K562 (cell line): ENCODE data around the gene FGF9.

Experiments used
- CEBPB ChIP-seq: fragments of 450-650 bp; IDR thresholded peaks from 2 replicates; pipeline ENCODE4 v1.6.1; 2016; ENCODE audit warnings: missing genetic modification characterization, missing compliant biosample characterization
- CSDE1 ChIP-seq, 2 experiments: fragments of 450-650 bp; IDR thresholded peaks; 2 replicates each; pipeline ENCODE4 v1.6.1; 2016; ENCODE audit warnings: mild to moderate bottlenecking in 1 of 2
- KLF10 ChIP-seq: fragments of 250-450 bp; sonication (Bioruptor Pico); IDR thresholded peaks from 2 replicates; pipeline ENCODE4 v1.6.1; 2021; ENCODE audit warnings: matching md5 sums
- MAFF ChIP-seq: IDR thresholded peaks from 2 replicates; pipeline ENCODE4 v1.6.1; 2012; ENCODE audit warnings: low read length, improper control_type of control experiment
- POLR2A ChIP-seq: fragments of 450-650 bp; conservative IDR thresholded peaks from 2 replicates; pipeline ENCODE4 v1.6.1; 2016
- YBX1 ChIP-seq: fragments of 450-650 bp; IDR thresholded peaks from 2 replicates; pipeline ENCODE4 v1.7.1; 2016; ENCODE audit warnings: mild to moderate bottlenecking
- ZBED1 ChIP-seq: IDR thresholded peaks from 2 replicates; pipeline ENCODE4 v1.6.1; 2014
- ZNF79 ChIP-seq: fragments of 250-450 bp; sonication (Bioruptor Pico); IDR thresholded peaks from 2 replicates; pipeline ENCODE4 v1.4.0; 2020; ENCODE audit warnings: low read depth, mild to moderate bottlenecking, moderate library complexity
- TF ChIP-seq, protein P1 (sequence below), 2 experiments: fragments of 450-650 bp; formaldehyde crosslinking in 1 of 2; IDR thresholded peaks; 2 replicates each; pipeline versions ENCODE4 v1.4.0 to v1.6.1; 2014 to 2020; ENCODE audit warnings: mild to moderate bottlenecking in 2 of 2, borderline replicate concordance in 1 of 2, low read depth in 1 of 2

DNA sequence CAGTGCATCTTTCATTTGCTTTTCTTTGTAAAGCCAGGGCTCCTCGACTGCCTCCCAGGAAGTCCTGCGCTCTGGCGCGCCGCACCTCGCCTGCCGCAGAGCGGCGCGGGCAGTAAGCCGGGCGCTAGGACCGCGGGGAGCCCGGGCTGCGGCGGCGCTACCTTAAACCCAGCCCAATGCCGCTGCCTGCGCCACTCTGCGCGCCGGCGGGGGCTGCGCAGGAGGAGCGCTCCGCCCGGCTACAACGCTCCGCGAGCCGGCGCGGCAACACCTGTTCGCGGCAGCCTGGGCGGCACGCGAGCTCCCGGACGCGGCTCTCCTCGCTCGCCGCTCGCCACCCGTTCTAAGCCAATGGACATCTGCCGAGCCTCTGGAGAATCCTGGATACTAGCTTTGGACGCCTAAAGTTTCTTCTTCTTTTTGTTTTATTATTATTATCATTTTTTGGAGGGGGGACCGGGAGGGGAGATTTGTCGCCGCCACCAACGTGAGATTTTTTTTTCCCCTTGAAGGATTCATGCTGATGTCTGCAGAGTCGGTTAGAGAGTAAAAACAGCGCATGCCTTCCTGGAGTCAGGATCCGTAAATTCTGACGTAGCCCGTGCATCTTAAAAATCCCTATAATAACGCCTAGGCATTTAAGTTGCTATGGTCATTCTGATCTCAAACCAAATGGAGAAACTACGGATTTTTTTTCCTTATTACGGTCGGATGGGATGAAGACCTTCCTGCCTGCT is at the start of gene FGF9:
- TF ChIP-seq YBX1: no peak
- TF ChIP-seq KLF10 (CRISPR knock-in tag): no peak
- TF ChIP-seq POLR2A: no peak
- TF ChIP-seq CEBPB (tag): no peak
- TF ChIP-seq CSDE1 (IDR thresholded peaks at IDR 0.05): no peak
- TF ChIP-seq ZNF79: no peak
- no peak for TF ChIP-seq MAFF
- TF ChIP-seq ZBED1: no peak
- TF ChIP-seq, protein P1, sequence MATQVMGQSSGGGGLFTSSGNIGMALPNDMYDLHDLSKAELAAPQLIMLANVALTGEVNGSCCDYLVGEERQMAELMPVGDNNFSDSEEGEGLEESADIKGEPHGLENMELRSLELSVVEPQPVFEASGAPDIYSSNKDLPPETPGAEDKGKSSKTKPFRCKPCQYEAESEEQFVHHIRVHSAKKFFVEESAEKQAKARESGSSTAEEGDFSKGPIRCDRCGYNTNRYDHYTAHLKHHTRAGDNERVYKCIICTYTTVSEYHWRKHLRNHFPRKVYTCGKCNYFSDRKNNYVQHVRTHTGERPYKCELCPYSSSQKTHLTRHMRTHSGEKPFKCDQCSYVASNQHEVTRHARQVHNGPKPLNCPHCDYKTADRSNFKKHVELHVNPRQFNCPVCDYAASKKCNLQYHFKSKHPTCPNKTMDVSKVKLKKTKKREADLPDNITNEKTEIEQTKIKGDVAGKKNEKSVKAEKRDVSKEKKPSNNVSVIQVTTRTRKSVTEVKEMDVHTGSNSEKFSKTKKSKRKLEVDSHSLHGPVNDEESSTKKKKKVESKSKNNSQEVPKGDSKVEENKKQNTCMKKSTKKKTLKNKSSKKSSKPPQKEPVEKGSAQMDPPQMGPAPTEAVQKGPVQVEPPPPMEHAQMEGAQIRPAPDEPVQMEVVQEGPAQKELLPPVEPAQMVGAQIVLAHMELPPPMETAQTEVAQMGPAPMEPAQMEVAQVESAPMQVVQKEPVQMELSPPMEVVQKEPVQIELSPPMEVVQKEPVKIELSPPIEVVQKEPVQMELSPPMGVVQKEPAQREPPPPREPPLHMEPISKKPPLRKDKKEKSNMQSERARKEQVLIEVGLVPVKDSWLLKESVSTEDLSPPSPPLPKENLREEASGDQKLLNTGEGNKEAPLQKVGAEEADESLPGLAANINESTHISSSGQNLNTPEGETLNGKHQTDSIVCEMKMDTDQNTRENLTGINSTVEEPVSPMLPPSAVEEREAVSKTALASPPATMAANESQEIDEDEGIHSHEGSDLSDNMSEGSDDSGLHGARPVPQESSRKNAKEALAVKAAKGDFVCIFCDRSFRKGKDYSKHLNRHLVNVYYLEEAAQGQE (IDR thresholded peaks at IDR 0.05; ENCODE audit: borderline replicate concordance): no peak
- TF ChIP-seq, protein P1 (CRISPR knock-in tag; IDR thresholded peaks at IDR 0.05; ENCODE audit: low read depth): no peak
